ENCODE measurements around the gene SERPINB5. TPM values are rescaled to one million over a fixed set of nuclear protein-coding genes. Genes with fewer than 3 reads are reported as not detected.

SERPINB5 gene
- total RNA-seq, 1 donor from 2014 or later: not detected

DNA sequence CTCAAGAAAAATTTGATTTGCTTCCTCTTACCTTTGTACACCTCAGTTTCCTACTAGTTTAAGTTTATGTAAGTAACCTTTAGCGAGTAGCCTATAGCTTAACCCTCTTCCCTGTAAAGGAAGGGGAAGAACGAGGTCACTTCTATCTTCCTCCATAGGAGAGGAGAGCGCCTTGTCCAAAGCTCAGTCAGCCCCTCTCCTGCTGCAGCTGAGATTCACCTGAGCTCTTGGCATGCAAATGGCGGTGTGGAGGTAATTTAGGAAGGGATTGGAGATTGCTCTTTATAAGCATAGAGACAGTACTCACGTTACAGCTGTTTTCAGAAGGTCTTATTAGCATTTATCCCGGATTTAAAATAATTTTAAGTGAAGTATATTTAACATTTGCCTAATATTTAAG, 37.6 kb downstream of the SERPINB5 start:
- no peak overlapping the region for H2AFZ ChIP-seq (replicated peaks)
- H3K4me1 ChIP-seq: peaks cover 4% of the 10 kb centered on the region
- no peak overlapping the region for H3K27ac ChIP-seq
- H3K36me3 Mint-ChIP-seq: no peaks in the 10 kb centered on the region
- H3K27ac Mint-ChIP-seq: no peak overlapping the region
- H4K20me1 ChIP-seq (ENCODE audit: low read depth): no peaks in the 10 kb centered on the region
- H3K27me3 Mint-ChIP-seq (ENCODE audit: insufficient read depth, low read depth): no peaks in the 10 kb centered on the region
- H3K79me2 ChIP-seq (ENCODE audit: low read depth): no peaks in the 10 kb centered on the region
- no peaks in the 10 kb centered on the region for H3F3A ChIP-seq (ENCODE audit: low read depth)
- TF ChIP-seq, protein P1, sequence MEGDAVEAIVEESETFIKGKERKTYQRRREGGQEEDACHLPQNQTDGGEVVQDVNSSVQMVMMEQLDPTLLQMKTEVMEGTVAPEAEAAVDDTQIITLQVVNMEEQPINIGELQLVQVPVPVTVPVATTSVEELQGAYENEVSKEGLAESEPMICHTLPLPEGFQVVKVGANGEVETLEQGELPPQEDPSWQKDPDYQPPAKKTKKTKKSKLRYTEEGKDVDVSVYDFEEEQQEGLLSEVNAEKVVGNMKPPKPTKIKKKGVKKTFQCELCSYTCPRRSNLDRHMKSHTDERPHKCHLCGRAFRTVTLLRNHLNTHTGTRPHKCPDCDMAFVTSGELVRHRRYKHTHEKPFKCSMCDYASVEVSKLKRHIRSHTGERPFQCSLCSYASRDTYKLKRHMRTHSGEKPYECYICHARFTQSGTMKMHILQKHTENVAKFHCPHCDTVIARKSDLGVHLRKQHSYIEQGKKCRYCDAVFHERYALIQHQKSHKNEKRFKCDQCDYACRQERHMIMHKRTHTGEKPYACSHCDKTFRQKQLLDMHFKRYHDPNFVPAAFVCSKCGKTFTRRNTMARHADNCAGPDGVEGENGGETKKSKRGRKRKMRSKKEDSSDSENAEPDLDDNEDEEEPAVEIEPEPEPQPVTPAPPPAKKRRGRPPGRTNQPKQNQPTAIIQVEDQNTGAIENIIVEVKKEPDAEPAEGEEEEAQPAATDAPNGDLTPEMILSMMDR (IDR thresholded peaks at IDR 0.05): no peak
- TF ChIP-seq EZH2 (IDR thresholded peaks at IDR 0.05): no peak
- TF ChIP-seq EZH2phosphoT487 (IDR thresholded peaks at IDR 0.05): no peak
- peaks cover 7% of the 10 kb centered on the region for H3K4me1 Mint-ChIP-seq
- no peak for DNase-seq (ENCODE audit: low spot score)
- H3K4me2 ChIP-seq: no peak overlapping the region
- H3K9me3 Mint-ChIP-seq: no peaks in the 10 kb centered on the region
- H3K27me3 ChIP-seq: no peaks in the 10 kb centered on the region
- H3K9ac ChIP-seq: no peak overlapping the region
- H3K4me3 ChIP-seq: no peak overlapping the region
- H3K4me3 Mint-ChIP-seq: no peak overlapping the region
- no peaks in the 10 kb centered on the region for H3K36me3 ChIP-seq
- H3K9me3 ChIP-seq (ENCODE audit: low read depth): no peaks in the 10 kb centered on the region

DNA sequence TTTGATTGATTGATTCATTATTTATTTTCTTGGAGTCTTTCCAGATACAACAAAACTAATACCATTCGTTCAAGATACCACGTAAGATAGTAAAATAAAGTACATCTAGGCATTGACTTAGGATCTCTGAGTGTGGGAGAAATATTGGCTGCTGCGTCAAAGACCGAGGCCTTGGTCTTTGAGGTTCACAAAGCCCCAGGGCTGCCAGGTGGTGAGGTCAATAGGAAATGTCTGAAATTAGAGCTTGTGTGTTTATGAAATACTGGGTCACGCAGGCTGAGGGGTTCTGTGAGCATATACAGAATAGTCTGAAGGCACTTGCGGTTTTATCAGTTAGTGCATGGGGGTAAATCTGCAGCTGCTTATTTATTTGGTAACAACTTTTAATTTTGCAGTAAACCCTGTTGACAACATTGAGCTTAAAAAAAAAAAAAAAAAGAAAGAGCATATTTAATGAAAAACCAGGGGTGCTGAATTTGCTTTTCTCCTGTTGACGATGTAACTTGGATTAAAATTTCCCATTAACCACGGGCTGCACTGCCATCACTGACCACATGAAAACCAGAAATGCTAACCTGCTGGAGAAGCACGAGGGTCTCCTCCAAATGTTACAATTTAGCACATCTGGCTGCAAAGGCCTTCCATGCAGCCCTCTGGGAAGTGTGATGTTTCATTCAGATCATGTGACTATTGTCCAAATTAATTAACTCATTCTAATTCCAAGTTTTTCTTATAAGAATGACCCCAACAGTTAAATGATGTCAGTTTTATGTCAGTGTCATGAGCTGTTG, 38.3 kb downstream of the SERPINB5 start:
- peaks cover 4% of the 10 kb centered on the region for H3K27me3 Mint-ChIP-seq (ENCODE audit: insufficient read depth, low read depth)
- H3K4me3 ChIP-seq: no peak overlapping the region
- no peaks in the 10 kb centered on the region for H3F3A ChIP-seq (ENCODE audit: low read depth)
- no peaks in the 10 kb centered on the region for H4K20me1 ChIP-seq (ENCODE audit: low read depth)
- no peak overlapping the region for H2AFZ ChIP-seq (replicated peaks)
- no peak overlapping the region for H3K27ac Mint-ChIP-seq
- no peak overlapping the region for H3K27ac ChIP-seq
- DNase-seq (ENCODE audit: low spot score): peak; percentile 28
- no peaks in the 10 kb centered on the region for H3K9me3 Mint-ChIP-seq
- H3K27me3 ChIP-seq: no peaks in the 10 kb centered on the region
- no peaks in the 10 kb centered on the region for H3K36me3 Mint-ChIP-seq
- H3K36me3 ChIP-seq: no peaks in the 10 kb centered on the region
- H3K79me2 ChIP-seq (ENCODE audit: low read depth): no peaks in the 10 kb centered on the region
- no peak for TF ChIP-seq EZH2phosphoT487 (IDR thresholded peaks at IDR 0.05)
- TF ChIP-seq, protein P1 (IDR thresholded peaks at IDR 0.05): peak; percentile 35
- peaks cover 7% of the 10 kb centered on the region for H3K4me1 Mint-ChIP-seq
- peaks cover 4% of the 10 kb centered on the region for H3K4me1 ChIP-seq
- H3K9me3 ChIP-seq (ENCODE audit: low read depth): no peaks in the 10 kb centered on the region
- no peak overlapping the region for H3K4me2 ChIP-seq
- no peak overlapping the region for H3K4me3 Mint-ChIP-seq
- no peak overlapping the region for H3K9ac ChIP-seq

- Histone ChIP-seq H3K27ac (no peak overlapping the region), H3K4me1 (peaks cover 4% of the 10 kb centered on the region), H2AFZ (replicated peaks) (no peak overlapping the region), H3K9ac (no peak overlapping the region), H3K36me3 (no peaks in the 10 kb centered on the region), H3F3A (ENCODE audit: low read depth) (no peaks in the 10 kb centered on the region), H3K4me3 (no peak overlapping the region), H3K27me3 (no peaks in the 10 kb centered on the region), H3K9me3 (ENCODE audit: low read depth) (no peaks in the 10 kb centered on the region), H4K20me1 (ENCODE audit: low read depth) (no peaks in the 10 kb centered on the region), H3K4me2 (no peak overlapping the region), H3K79me2 (ENCODE audit: low read depth) (no peaks in the 10 kb centered on the region)
- no peak overlapping the region for H3K4me3 Mint-ChIP-seq
- peaks cover 6% of the 10 kb centered on the region for H3K27me3 Mint-ChIP-seq (ENCODE audit: insufficient read depth, low read depth)
- H3K9me3 Mint-ChIP-seq: no peaks in the 10 kb centered on the region
- DNase-seq (ENCODE audit: low spot score): no peak
- no peak overlapping the region for H3K27ac Mint-ChIP-seq
- H3K4me1 Mint-ChIP-seq: peaks cover 7% of the 10 kb centered on the region
- no peaks in the 10 kb centered on the region for H3K36me3 Mint-ChIP-seq
- no peak for TF ChIP-seq EZH2 (IDR thresholded peaks at IDR 0.05)
- TF ChIP-seq, protein P1 (IDR thresholded peaks at IDR 0.05): no peak
- no peak for TF ChIP-seq EZH2phosphoT487 (IDR thresholded peaks at IDR 0.05)
Observed at GRCh38 chr18:63515801-63516200, 39.0 kb downstream of the SERPINB5 start.

Measured in neural progenitor cell (in vitro differentiated cells).